ENCODE results near the gene SPP2.

Gene SPP2

GRCh38 chr2:234047361-234047760 is 3.1 kb upstream of the SPP2 start:
- CTCF ChIA-PET: no interaction called here
- TF ChIP-seq ARNT (IDR thresholded peaks at IDR 0.05) (no peak), TARDBP (IDR thresholded peaks at IDR 0.05) (no peak), LEF1 (IDR thresholded peaks at IDR 0.05; ENCODE audit: borderline replicate concordance) (no peak), L3MBTL2 (conservative IDR thresholded peaks at IDR 0.05) (no peak), PKNOX1 (IDR thresholded peaks at IDR 0.05) (no peak), FOXM1 (IDR thresholded peaks at IDR 0.05; ENCODE audit: borderline replicate concordance) (no peak), FOXK2 (IDR thresholded peaks at IDR 0.05) (no peak)
- POLR2A ChIA-PET: no interaction called here
- DNase-seq (ENCODE audit: extremely low spot score): no peak

- CTCF ChIA-PET: no interaction called here
- POLR2A ChIA-PET: no interaction called here
- no peak for DNase-seq (ENCODE audit: extremely low spot score)
- TF ChIP-seq ZNF384 (IDR thresholded peaks at IDR 0.05): no peak
- no peak for TF ChIP-seq SUZ12 (IDR thresholded peaks at IDR 0.05)
- TF ChIP-seq NFRKB (IDR thresholded peaks at IDR 0.05): no peak
- no peak for TF ChIP-seq HDGF (IDR thresholded peaks at IDR 0.05; ENCODE audit: borderline replicate concordance)
- TF ChIP-seq ELF4 (IDR thresholded peaks at IDR 0.05): no peak
- TF ChIP-seq FOXK2 (IDR thresholded peaks at IDR 0.05): no peak
- no peak for TF ChIP-seq SP1 (IDR thresholded peaks at IDR 0.05)
- no peak for TF ChIP-seq FOXM1 (IDR thresholded peaks at IDR 0.05; ENCODE audit: borderline replicate concordance)
Observed at GRCh38 chr2:234048049-234048448, 2.5 kb upstream of the SPP2 start.

- ChIA-PET POLR2A (no interaction called here), CTCF (no interaction called here)
- DNase-seq (ENCODE audit: extremely low spot score): no peak
- no peak for TF ChIP-seq ELF4 (IDR thresholded peaks at IDR 0.05)
- TF ChIP-seq CTBP1 (IDR thresholded peaks at IDR 0.05; ENCODE audit: borderline replicate concordance): no peak
- TF ChIP-seq NFRKB (IDR thresholded peaks at IDR 0.05): no peak
- no peak for TF ChIP-seq FOXA1 (IDR thresholded peaks at IDR 0.05)
- no peak for TF ChIP-seq SP1 (IDR thresholded peaks at IDR 0.05)
- no peak for TF ChIP-seq TARDBP (IDR thresholded peaks at IDR 0.05)
- TF ChIP-seq LEF1 (IDR thresholded peaks at IDR 0.05; ENCODE audit: borderline replicate concordance): no peak
- TF ChIP-seq FOXK2 (IDR thresholded peaks at IDR 0.05): no peak
- TF ChIP-seq ZNF384 (IDR thresholded peaks at IDR 0.05): no peak
- no peak for TF ChIP-seq BHLHE40 (IDR thresholded peaks at IDR 0.05; ENCODE audit: borderline replicate concordance)
- no peak for TF ChIP-seq L3MBTL2 (conservative IDR thresholded peaks at IDR 0.05)
- TF ChIP-seq FOXM1 (IDR thresholded peaks at IDR 0.05; ENCODE audit: borderline replicate concordance): no peak
- no peak for TF ChIP-seq PKNOX1 (IDR thresholded peaks at IDR 0.05)
- no peak for TF ChIP-seq HDGF (IDR thresholded peaks at IDR 0.05; ENCODE audit: borderline replicate concordance)
- TF ChIP-seq SUZ12 (IDR thresholded peaks at IDR 0.05): no peak
- no peak for TF ChIP-seq ARNT (IDR thresholded peaks at IDR 0.05)
Observed at GRCh38 chr2:234051374-234052070, 1.0 kb downstream of the SPP2 start.

DNA sequence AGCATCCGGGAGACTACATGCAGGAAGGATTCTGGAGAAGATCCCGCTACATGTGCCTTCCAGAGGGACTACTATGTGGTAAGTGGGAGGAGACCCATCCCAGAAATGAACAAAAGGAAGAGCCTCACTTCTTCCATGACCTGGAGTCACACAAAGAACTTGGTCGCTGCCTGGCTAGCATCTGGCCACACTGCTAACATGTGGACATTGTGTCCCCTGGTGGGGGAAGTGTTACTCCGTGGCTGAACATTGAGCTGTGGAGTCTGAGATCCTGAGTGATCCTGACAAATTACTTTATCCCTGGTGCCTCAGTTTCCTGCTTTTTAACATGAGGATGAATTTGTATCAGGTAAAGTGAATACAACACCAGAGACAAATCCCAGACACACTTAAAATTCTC is 8.4 kb downstream of the SPP2 start:
- ChIA-PET CTCF (no interaction called here), POLR2A (no interaction called here)
- DNase-seq (ENCODE audit: extremely low spot score): no peak
- TF ChIP-seq HDGF (IDR thresholded peaks at IDR 0.05; ENCODE audit: borderline replicate concordance) (no peak), NFRKB (IDR thresholded peaks at IDR 0.05) (no peak), ARNT (IDR thresholded peaks at IDR 0.05) (no peak), ELF4 (IDR thresholded peaks at IDR 0.05) (no peak), FOXA1 (IDR thresholded peaks at IDR 0.05) (no peak), CTBP1 (IDR thresholded peaks at IDR 0.05; ENCODE audit: borderline replicate concordance) (no peak), PKNOX1 (IDR thresholded peaks at IDR 0.05) (no peak), LEF1 (IDR thresholded peaks at IDR 0.05; ENCODE audit: borderline replicate concordance) (no peak), ZNF384 (IDR thresholded peaks at IDR 0.05) (no peak), SUZ12 (IDR thresholded peaks at IDR 0.05) (no peak), BHLHE40 (IDR thresholded peaks at IDR 0.05; ENCODE audit: borderline replicate concordance) (no peak), FOXM1 (IDR thresholded peaks at IDR 0.05; ENCODE audit: borderline replicate concordance) (no peak), SP1 (IDR thresholded peaks at IDR 0.05) (no peak), FOXK2 (IDR thresholded peaks at IDR 0.05) (no peak), TARDBP (IDR thresholded peaks at IDR 0.05) (no peak), L3MBTL2 (conservative IDR thresholded peaks at IDR 0.05) (no peak)

DNA sequence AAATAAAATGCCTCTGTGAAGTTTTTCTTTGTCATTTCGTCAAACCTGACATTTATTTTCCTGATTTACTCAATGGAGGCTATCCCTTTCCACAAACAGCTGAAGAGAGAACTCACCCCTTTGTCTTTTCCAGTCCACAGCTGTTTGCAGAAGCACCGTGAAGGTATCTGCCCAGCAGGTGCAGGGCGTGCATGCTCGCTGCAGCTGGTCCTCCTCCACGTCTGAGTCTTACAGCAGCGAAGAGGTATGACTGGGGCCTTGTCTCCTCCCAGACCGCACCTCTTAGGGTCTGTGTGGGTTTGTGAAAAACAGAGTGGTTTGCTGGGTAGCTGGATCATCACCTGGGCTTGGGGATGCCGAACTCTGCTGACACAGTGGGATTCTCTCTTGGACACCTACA is 9.7 kb downstream of the SPP2 start:
- TF ChIP-seq FOXK2 (IDR thresholded peaks at IDR 0.05) (no peak), SUZ12 (IDR thresholded peaks at IDR 0.05) (no peak), BHLHE40 (IDR thresholded peaks at IDR 0.05; ENCODE audit: borderline replicate concordance) (no peak), ZNF384 (IDR thresholded peaks at IDR 0.05) (no peak), L3MBTL2 (conservative IDR thresholded peaks at IDR 0.05) (no peak), CTBP1 (IDR thresholded peaks at IDR 0.05; ENCODE audit: borderline replicate concordance) (no peak), ELF4 (IDR thresholded peaks at IDR 0.05) (no peak), ARNT (IDR thresholded peaks at IDR 0.05) (no peak), SP1 (IDR thresholded peaks at IDR 0.05) (no peak), TARDBP (IDR thresholded peaks at IDR 0.05) (no peak)
- POLR2A ChIA-PET: no interaction called here
- CTCF ChIA-PET: no interaction called here
- DNase-seq (ENCODE audit: extremely low spot score): no peak

DNA sequence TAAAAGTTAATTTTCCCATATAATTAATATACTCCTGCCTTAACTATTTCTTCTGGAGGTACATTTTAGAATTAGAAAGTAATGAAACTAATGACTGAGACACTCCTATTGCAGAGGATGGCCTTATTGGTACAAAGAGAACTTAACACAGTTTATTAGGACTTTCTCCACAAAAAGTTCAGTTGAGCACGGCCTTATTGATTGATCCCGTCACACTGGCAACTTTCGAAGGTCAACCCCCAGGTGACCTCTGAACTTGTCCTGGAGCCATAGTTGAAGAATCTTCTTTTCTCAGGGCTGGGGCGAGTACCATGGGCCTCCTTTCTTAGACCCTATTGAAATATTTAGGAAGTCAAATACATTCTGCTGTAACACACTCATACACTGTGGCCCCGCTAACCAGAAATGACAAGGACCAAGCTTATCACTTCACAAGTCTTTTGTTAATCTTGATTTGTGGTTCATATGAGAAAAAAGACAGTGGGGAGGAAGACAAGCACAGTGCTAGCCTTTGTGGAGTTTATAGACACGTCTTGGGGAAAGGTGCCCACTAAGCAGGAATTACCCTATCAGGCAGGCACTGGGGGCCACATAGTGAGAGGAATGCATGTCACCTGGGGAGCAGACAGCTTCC is 11.2 kb downstream of the SPP2 start:
- TF ChIP-seq FOXA1 (IDR thresholded peaks at IDR 0.05) (no peak), TARDBP (IDR thresholded peaks at IDR 0.05) (no peak), SUZ12 (IDR thresholded peaks at IDR 0.05) (no peak), CTBP1 (IDR thresholded peaks at IDR 0.05; ENCODE audit: borderline replicate concordance) (no peak), PKNOX1 (IDR thresholded peaks at IDR 0.05) (no peak)
- no peak for DNase-seq (ENCODE audit: extremely low spot score)
- ChIA-PET POLR2A (no interaction called here), CTCF (no interaction called here)

Data from HEK293T (cell line).